GM23338 (cell line): ENCODE results near the gene CCNYL1. TPM values are rescaled to one million over a fixed set of nuclear protein-coding genes. Genes with fewer than 3 reads are reported as not detected.

Source experiments
- ATAC-seq: fragments of 200-7000 bp; cut with Tn5 transposase; 3 replicates; pipeline ENCODE4 v1.9.1; 2020
- DNase-seq: peaks from one replicate; pipeline ENCODE4 v3.0.0-alpha.2; 2015; ENCODE audit warnings: low spot score
- H2AFZ ChIP-seq: fragments of 200-600 bp; sonication (generic); 2 replicates; pipeline ENCODE4 v1.8.0; 2016; ENCODE audit warnings: antibody characterized with exemption, mild to moderate bottlenecking, moderate library complexity
- H3F3A ChIP-seq: fragments of 200-600 bp; sonication (generic); replicated peaks from 2 replicates; pipeline ENCODE4 v1.8.0; 2017; ENCODE audit warnings: antibody characterized with exemption, mixed run types, low read depth
- H3K27ac ChIP-seq: fragments of 200-600 bp; sonication (generic); 2 replicates; pipeline ENCODE4 v1.6.1; 2016; ENCODE audit warnings: low read depth
- H3K27me3 ChIP-seq: fragments of 200-600 bp; sonication (generic); 2 replicates; pipeline ENCODE4 v1.8.0; 2016; ENCODE audit warnings: mild to moderate bottlenecking, mixed run types, moderate library complexity; ENCODE audit not compliant: insufficient read depth
- H3K36me3 ChIP-seq: fragments of 200-600 bp; sonication (generic); 2 replicates; pipeline ENCODE4 v1.8.0; 2016; ENCODE audit warnings: mild to moderate bottlenecking; ENCODE audit not compliant: insufficient read depth
- H3K4me1 ChIP-seq: fragments of 200-600 bp; sonication (generic); 2 replicates; pipeline ENCODE4 v1.8.0; 2016; ENCODE audit warnings: mild to moderate bottlenecking, moderate library complexity; ENCODE audit not compliant: insufficient read depth
- H3K4me2 ChIP-seq: fragments of 200-600 bp; sonication (generic); 2 replicates; pipeline ENCODE4 v1.7.1; 2017; ENCODE audit warnings: mixed run types
- H3K4me3 ChIP-seq: fragments of 200-600 bp; sonication (generic); 2 replicates; pipeline ENCODE4 v1.6.1; 2016; ENCODE audit warnings: mixed run types
- H3K79me2 ChIP-seq: fragments of 200-600 bp; sonication (generic); replicated peaks from 2 replicates; pipeline ENCODE4 v1.8.0; 2017; ENCODE audit warnings: mild to moderate bottlenecking; ENCODE audit not compliant: insufficient read depth
- H3K9me2 ChIP-seq: fragments of 200-600 bp; sonication (generic); 2 replicates; pipeline ENCODE4 v1.8.0; 2017; ENCODE audit not compliant: insufficient read depth
- H4K20me1 ChIP-seq: fragments of 200-600 bp; sonication (generic); replicated peaks from 2 replicates; pipeline ENCODE4 v1.8.0; 2017; ENCODE audit warnings: mild to moderate bottlenecking; ENCODE audit not compliant: insufficient read depth
- H3K27ac Mint-ChIP-seq: 2 replicates; pipeline ENCODE4 v1.8.0; 2020; ENCODE audit warnings: inconsistent platforms, mild to moderate bottlenecking, moderate library complexity, mixed read lengths
- H3K27me3 Mint-ChIP-seq: 3 replicates; pipeline ENCODE4 v1.8.0; 2022; ENCODE audit warnings: low read depth, mild to moderate bottlenecking, moderate library complexity, mixed read lengths, inconsistent platforms; ENCODE audit not compliant: insufficient read depth, poor library complexity
- H3K36me3 Mint-ChIP-seq: 3 replicates; pipeline ENCODE4 v1.8.0; 2021; ENCODE audit warnings: low read depth, mild to moderate bottlenecking, inconsistent platforms, moderate library complexity, mixed read lengths
- H3K4me1 Mint-ChIP-seq: 3 replicates; pipeline ENCODE4 v1.8.0; 2020; ENCODE audit warnings: mild to moderate bottlenecking, inconsistent platforms, mixed read lengths
- H3K4me3 Mint-ChIP-seq: 3 replicates; pipeline ENCODE4 v1.8.0; 2021; ENCODE audit warnings: moderate library complexity, mild to moderate bottlenecking, inconsistent platforms, mixed read lengths
- H3K9me3 Mint-ChIP-seq: 3 replicates; pipeline ENCODE4 v1.8.0; 2020; ENCODE audit warnings: moderate library complexity, mild to moderate bottlenecking, inconsistent platforms, mixed read lengths
- CREB1 ChIP-seq: fragments of 250-450 bp; sonication (Bioruptor Pico); IDR thresholded peaks from 2 replicates; pipeline ENCODE4 v1.5.0; 2020; ENCODE audit warnings: low read depth, mild to moderate bottlenecking, moderate library complexity
- CTCF ChIP-seq, 2 experiments: fragments of 200-600 bp in 1 of 2; sonication (generic) in 1 of 2; conservative IDR thresholded peaks; 2 replicates each; pipeline versions ENCODE4 v1.5.1 to v1.6.1; 2016 to 2017; ENCODE audit warnings: antibody characterized with exemption in 2 of 2, low read depth in 2 of 2, mild to moderate bottlenecking in 2 of 2, moderate library complexity in 1 of 2
- ETS1 ChIP-seq: IDR thresholded peaks from 2 replicates; pipeline ENCODE4 v1.6.1; 2016; ENCODE audit warnings: antibody characterized with exemption
- EZH2 ChIP-seq: fragments of 200-600 bp; sonication (generic); IDR thresholded peaks from one replicate; pipeline ENCODE4 v1.8.0; 2017; ENCODE audit warnings: antibody characterized with exemption, mild to moderate bottlenecking, low read depth; ENCODE audit not compliant: unreplicated experiment
- EZH2phosphoT487 ChIP-seq: fragments of 200-600 bp; sonication (generic); IDR thresholded peaks from one replicate; pipeline ENCODE4 v1.8.1; 2018; ENCODE audit warnings: antibody characterized with exemption; ENCODE audit not compliant: unreplicated experiment
- JUNB ChIP-seq: IDR thresholded peaks from one replicate; pipeline ENCODE4 v1.6.1; 2016; ENCODE audit warnings: antibody characterized with exemption; ENCODE audit not compliant: unreplicated experiment
- NANOG ChIP-seq: IDR thresholded peaks from 2 replicates; pipeline ENCODE4 v1.6.1; 2016; ENCODE audit warnings: antibody characterized with exemption, borderline replicate concordance
- POLR2AphosphoS5 ChIP-seq: IDR thresholded peaks from 2 replicates; pipeline ENCODE4 v1.6.1; 2016; ENCODE audit warnings: antibody characterized with exemption, low read depth
- REST ChIP-seq: IDR thresholded peaks from one replicate; pipeline ENCODE4 v1.6.1; 2018; ENCODE audit warnings: antibody characterized with exemption; ENCODE audit not compliant: unreplicated experiment
- STAT1 ChIP-seq: IDR thresholded peaks from one replicate; pipeline ENCODE4 v1.6.1; 2016; ENCODE audit warnings: antibody characterized with exemption; ENCODE audit not compliant: unreplicated experiment
- polyA plus RNA-seq: library from polyadenylated mRNA; unstranded; fragments of >200 nt; fragmentation: Nextera tagmentation; extraction: Ambion mirVana; gene quantifications from 2 replicates; pipeline ENCODE4 v1.2.1, GENCODE V29; 2016
- total RNA-seq: library from RNA; depleted of rRNA; stranded (reverse); fragments of >200 nt; shearing (Covaris generic); gene quantifications from 2 replicates; pipeline ENCODE4 v1.2.3, GENCODE V29; 2014

Gene CCNYL1
- total and polyA plus RNA-seq, 2 experiments from 2014 or later = 19.6 to 32.1 TPM

- TF ChIP-seq EZH2 (no peak), REST (no peak), STAT1 (no peak)
Measured at GRCh38 chr2:207662203-207662602, 49.2 kb upstream of the CCNYL1 start (continued).

GRCh38 chr2:207663870-207664545, 47.4 kb upstream of the CCNYL1 start:
- H4K20me1 ChIP-seq = no peaks in the 10 kb centered on the region
- DNase-seq (no peak), ATAC-seq (no peak)
- no peaks in the 10 kb centered on the region for H3K79me2 ChIP-seq
- H3K4me3 Mint-ChIP-seq = no peak overlapping the region
- H3K27me3 Mint-ChIP-seq = peaks cover 7% of the 10 kb centered on the region
- H3K9me3 Mint-ChIP-seq = no peaks in the 10 kb centered on the region
- no peak overlapping the region for H3K4me3 ChIP-seq
- H3K36me3 Mint-ChIP-seq = no peaks in the 10 kb centered on the region
- H3K27ac ChIP-seq = no peak overlapping the region
- H3K36me3 ChIP-seq = no peaks in the 10 kb centered on the region
- H3K9me2 ChIP-seq = no peaks in the 10 kb centered on the region; the same call in 1 of the 2 replicates
- no peak overlapping the region for H3K4me2 ChIP-seq
- H3K4me1 ChIP-seq = 0 out of 2 replicates have a peak, but pooled peaks cover 3% of the 10 kb centered on the region
- no peaks in the 10 kb centered on the region for H3K27me3 ChIP-seq
- no peaks in the 10 kb centered on the region for H3F3A ChIP-seq
- H3K27ac Mint-ChIP-seq = no peak overlapping the region
- H3K4me1 Mint-ChIP-seq = peaks cover 9% of the 10 kb centered on the region; the same call in 1 of the 3 replicates
- peak overlapping the region; percentile 48 for H2AFZ ChIP-seq
- TF ChIP-seq REST (no peak), JUNB (no peak), POLR2AphosphoS5 (no peak), CTCF (conservative IDR thresholded peaks at IDR 0.05; ENCODE audit: low read depth in 2 of 2) (no peak), ETS1 (no peak), EZH2phosphoT487 (no peak), CREB1 (CRISPR knock-in tag) (no peak), NANOG (no peak), EZH2 (no peak)
